Liver (tissue), 3 donors: ENCODE results near the gene PDYN.

Experiments
- EGR1 ChIP-seq, 2 donors: IDR thresholded peaks; 2 replicates each; pipeline ENCODE4 v1.6.1; 2016 to 2018; ENCODE audit warnings: antibody characterized with exemption in 2 of 2, low read depth in 2 of 2
- FOXA1 ChIP-seq: IDR thresholded peaks from 2 replicates; pipeline ENCODE4 v1.6.1; 2016; ENCODE audit warnings: antibody characterized with exemption
- NR2F2 ChIP-seq: IDR thresholded peaks from 2 replicates; pipeline ENCODE4 v1.6.1; 2016; ENCODE audit warnings: antibody characterized with exemption
- RAD21 ChIP-seq, 2 donors: IDR thresholded peaks; 2 replicates each; pipeline ENCODE4 v1.6.1; 2016; ENCODE audit warnings: antibody characterized with exemption in 2 of 2, mild to moderate bottlenecking in 2 of 2
- YY1 ChIP-seq: IDR thresholded peaks from 2 replicates; pipeline ENCODE4 v1.6.1; 2016; ENCODE audit warnings: antibody characterized with exemption, mild to moderate bottlenecking
- TF ChIP-seq, protein P1 (sequence below): fragments of 150-350 bp; IDR thresholded peaks from 2 replicates; pipeline ENCODE4 v1.5.1; 2017; ENCODE audit warnings: improper control_type of control experiment, low read depth, low read length; ENCODE audit not compliant: missing input control
- TF ChIP-seq, protein P2 (sequence below): IDR thresholded peaks from 2 replicates; pipeline ENCODE4 v1.6.1; 2016; ENCODE audit warnings: antibody characterized with exemption
- TF ChIP-seq, protein P3 (sequence below): IDR thresholded peaks from 2 replicates; pipeline ENCODE4 v1.6.1; 2016; ENCODE audit warnings: antibody characterized with exemption
- donor health status: healthy.
- donor health status: healthy.

- TF ChIP-seq, protein P1, sequence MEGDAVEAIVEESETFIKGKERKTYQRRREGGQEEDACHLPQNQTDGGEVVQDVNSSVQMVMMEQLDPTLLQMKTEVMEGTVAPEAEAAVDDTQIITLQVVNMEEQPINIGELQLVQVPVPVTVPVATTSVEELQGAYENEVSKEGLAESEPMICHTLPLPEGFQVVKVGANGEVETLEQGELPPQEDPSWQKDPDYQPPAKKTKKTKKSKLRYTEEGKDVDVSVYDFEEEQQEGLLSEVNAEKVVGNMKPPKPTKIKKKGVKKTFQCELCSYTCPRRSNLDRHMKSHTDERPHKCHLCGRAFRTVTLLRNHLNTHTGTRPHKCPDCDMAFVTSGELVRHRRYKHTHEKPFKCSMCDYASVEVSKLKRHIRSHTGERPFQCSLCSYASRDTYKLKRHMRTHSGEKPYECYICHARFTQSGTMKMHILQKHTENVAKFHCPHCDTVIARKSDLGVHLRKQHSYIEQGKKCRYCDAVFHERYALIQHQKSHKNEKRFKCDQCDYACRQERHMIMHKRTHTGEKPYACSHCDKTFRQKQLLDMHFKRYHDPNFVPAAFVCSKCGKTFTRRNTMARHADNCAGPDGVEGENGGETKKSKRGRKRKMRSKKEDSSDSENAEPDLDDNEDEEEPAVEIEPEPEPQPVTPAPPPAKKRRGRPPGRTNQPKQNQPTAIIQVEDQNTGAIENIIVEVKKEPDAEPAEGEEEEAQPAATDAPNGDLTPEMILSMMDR: no peak
- TF ChIP-seq FOXA1 (no peak), EGR1 (IDR thresholded peaks at IDR 0.05; ENCODE audit: low read depth in 2 of 2) (no peak), YY1 (no peak), NR2F2 (no peak), RAD21 (IDR thresholded peaks at IDR 0.05) (no peak)
- TF ChIP-seq, protein P2, sequence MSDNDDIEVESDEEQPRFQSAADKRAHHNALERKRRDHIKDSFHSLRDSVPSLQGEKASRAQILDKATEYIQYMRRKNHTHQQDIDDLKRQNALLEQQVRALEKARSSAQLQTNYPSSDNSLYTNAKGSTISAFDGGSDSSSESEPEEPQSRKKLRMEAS: no peak
- TF ChIP-seq, protein P3, sequence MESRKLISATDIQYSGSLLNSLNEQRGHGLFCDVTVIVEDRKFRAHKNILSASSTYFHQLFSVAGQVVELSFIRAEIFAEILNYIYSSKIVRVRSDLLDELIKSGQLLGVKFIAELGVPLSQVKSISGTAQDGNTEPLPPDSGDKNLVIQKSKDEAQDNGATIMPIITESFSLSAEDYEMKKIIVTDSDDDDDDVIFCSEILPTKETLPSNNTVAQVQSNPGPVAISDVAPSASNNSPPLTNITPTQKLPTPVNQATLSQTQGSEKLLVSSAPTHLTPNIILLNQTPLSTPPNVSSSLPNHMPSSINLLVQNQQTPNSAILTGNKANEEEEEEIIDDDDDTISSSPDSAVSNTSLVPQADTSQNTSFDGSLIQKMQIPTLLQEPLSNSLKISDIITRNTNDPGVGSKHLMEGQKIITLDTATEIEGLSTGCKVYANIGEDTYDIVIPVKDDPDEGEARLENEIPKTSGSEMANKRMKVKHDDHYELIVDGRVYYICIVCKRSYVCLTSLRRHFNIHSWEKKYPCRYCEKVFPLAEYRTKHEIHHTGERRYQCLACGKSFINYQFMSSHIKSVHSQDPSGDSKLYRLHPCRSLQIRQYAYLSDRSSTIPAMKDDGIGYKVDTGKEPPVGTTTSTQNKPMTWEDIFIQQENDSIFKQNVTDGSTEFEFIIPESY: no peak
These were observed 50.4 kb downstream of the PDYN start for GRCh38 chr20:1943275-1944002.
